HG02571 (cell line): Measurements from ENCODE around the gene MGLL.
"Not testable (repeated sequence)": the region's sequence is repeated elsewhere in the genome, so short reads cannot be mapped to it uniquely, and the experiment has no call there.

Experiments used
- ATAC-seq: cut with Tn5 transposase; IDR thresholded peaks from one replicate; pipeline ENCODE4 v1.9.1; 2021; ENCODE audit warnings: mild to moderate bottlenecking, moderate library complexity; ENCODE audit not compliant: unreplicated experiment

The MGLL gene

GRCh38 chr3:127693336-127693843 lies 128.9 kb downstream of the MGLL start:
- ATAC-seq = no peak

GRCh38 chr3:127692501-127693335 lies 129.6 kb downstream of the MGLL start:
- no peak for ATAC-seq

- no peak for ATAC-seq
These were observed 130.3 kb downstream of the MGLL start for GRCh38 chr3:127691974-127692373.

- ATAC-seq = no peak
These were observed 130.8 kb downstream of the MGLL start for GRCh38 chr3:127691489-127691888.

- ATAC-seq = no peak
These were observed 131.4 kb downstream of the MGLL start for GRCh38 chr3:127690823-127691452.

GRCh38 chr3:127690106-127690505 lies 132.2 kb downstream of the MGLL start:
- ATAC-seq = no peak

GRCh38 chr3:127689266-127689860 lies 133.0 kb downstream of the MGLL start:
- ATAC-seq = no peak

- ATAC-seq = no peak
These were observed 133.7 kb downstream of the MGLL start for GRCh38 chr3:127688416-127689265.

- ATAC-seq = no peak
These were observed 134.3 kb downstream of the MGLL start for GRCh38 chr3:127688022-127688415.

GRCh38 chr3:127687228-127687737 lies 135.0 kb downstream of the MGLL start:
- no peak for ATAC-seq

- no peak for ATAC-seq
These were observed 135.8 kb downstream of the MGLL start for GRCh38 chr3:127686512-127686894.

- ATAC-seq = no peak
These were observed 136.4 kb downstream of the MGLL start for GRCh38 chr3:127685708-127686511.

GRCh38 chr3:127684871-127685707 lies 137.2 kb downstream of the MGLL start:
- ATAC-seq = no peak

- no peak for ATAC-seq
These were observed 139.8 kb downstream of the MGLL start for GRCh38 chr3:127682561-127682960.

- ATAC-seq = not testable (repeated sequence)
These were observed 140.2 kb downstream of the MGLL start for GRCh38 chr3:127682175-127682554.

- no peak for ATAC-seq
These were observed 141.5 kb downstream of the MGLL start for GRCh38 chr3:127680798-127681221.

GRCh38 chr3:127680146-127680661 lies 142.1 kb downstream of the MGLL start:
- no peak for ATAC-seq

GRCh38 chr3:127679534-127680145 lies 142.7 kb downstream of the MGLL start:
- no peak for ATAC-seq
